GM12891 (cell line): ENCODE results near the gene ABHD1.

Experiments
- DNase-seq: peaks from one replicate; pipeline ENCODE4 v3.0.0; 2011; ENCODE audit warnings: low spot score; ENCODE audit not compliant: insufficient read length
- FAIRE-seq: peaks from 2 replicates; lab custom pipeline; 2011; peaks lifted over from hg19 to GRCh38; lab: Jason Lieb, UNC
- PAX5 ChIP-seq: IDR thresholded peaks from 2 replicates; pipeline ENCODE4 v1.6.1; 2011; ENCODE audit warnings: low read length, moderate library complexity, mild to moderate bottlenecking; ENCODE audit not compliant: insufficient read depth, severe bottlenecking
- POLR2A ChIP-seq: IDR thresholded peaks from 2 replicates; pipeline ENCODE4 v1.6.1; 2011; ENCODE audit warnings: low read depth, low read length, control low read depth
- POLR2AphosphoS5 ChIP-seq: IDR thresholded peaks from 2 replicates; pipeline ENCODE4 v1.6.1; 2011; ENCODE audit warnings: low read depth, low read length, control low read depth
- POU2F2 ChIP-seq: IDR thresholded peaks from 2 replicates; pipeline ENCODE4 v1.6.1; 2011; ENCODE audit warnings: low read depth, mild to moderate bottlenecking, control low read depth, low read length, moderate library complexity
- SPI1 ChIP-seq: IDR thresholded peaks from 2 replicates; pipeline ENCODE4 v1.6.1; 2011; ENCODE audit warnings: low read depth, low read length, control low read depth
- TAF1 ChIP-seq: IDR thresholded peaks from 2 replicates; pipeline ENCODE4 v1.6.1; 2011; ENCODE audit warnings: low read depth, low read length, control low read depth

ABHD1 gene

DNA sequence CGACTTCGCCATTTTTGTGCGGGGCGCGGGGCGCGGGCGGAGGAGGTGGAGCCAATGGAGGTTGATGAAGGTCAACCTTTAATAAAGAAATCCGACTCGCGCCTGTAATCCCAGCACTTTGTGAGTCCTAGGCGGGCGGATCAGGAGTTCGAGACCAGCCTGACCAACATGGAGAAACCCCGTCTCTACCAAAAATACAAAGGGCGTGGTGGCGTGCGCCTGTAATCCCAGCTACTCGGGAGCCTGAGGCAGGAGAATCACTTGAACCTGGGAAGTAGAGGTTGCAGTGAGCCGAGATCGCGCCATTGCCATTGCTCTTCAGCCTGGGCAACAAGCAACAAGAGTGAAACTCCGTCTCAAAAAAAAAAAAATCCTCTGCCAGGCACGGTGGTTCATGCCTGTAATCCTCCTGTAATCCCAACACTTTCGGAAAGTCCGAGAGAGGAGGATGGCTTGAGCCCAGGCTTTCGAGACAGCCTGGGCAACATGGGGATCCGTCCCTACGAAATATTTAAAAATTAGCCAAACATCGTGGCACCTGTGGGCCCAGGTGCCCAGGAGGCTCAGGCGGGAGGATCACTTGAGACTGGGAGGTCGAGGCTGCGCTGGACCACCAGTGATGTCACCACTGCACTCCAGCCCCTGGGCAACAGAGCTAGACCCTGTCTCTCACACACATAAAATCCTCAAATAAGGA, 11.3 kb downstream of the ABHD1 start:
- no peak for TF ChIP-seq SPI1
- TF ChIP-seq POLR2AphosphoS5: no peak
- TF ChIP-seq PAX5: no peak
- TF ChIP-seq TAF1: no peak
- TF ChIP-seq POLR2A: no peak
- TF ChIP-seq POU2F2: no peak
- DNase-seq (no peak), FAIRE-seq (no peak)

DNA sequence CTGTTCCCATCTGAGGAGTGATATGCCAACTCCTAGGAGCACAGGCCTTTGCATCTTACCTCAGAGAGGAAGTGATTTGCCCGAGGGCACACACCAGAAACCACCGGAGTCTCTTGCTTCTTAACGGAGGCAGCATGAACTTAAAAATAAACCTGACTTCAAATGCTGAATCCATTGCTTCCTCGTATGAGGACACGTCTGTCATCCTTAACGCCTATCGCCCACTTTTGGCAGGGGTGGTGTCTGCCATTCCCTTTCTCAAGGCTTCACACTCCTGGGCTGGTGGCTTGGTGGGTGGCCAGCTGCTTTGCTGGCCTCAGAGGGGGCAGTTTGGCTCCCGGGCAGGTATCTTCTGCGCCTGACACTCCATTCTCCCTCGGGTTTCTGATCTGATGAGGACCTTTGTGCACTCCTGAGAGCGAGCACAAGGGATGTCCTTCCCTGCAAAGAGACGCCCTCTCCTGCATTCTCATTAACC, 11.9 kb downstream of the ABHD1 start:
- FAIRE-seq: no peak
- no peak for DNase-seq
- no peak for TF ChIP-seq PAX5
- TF ChIP-seq POU2F2: no peak

DNA sequence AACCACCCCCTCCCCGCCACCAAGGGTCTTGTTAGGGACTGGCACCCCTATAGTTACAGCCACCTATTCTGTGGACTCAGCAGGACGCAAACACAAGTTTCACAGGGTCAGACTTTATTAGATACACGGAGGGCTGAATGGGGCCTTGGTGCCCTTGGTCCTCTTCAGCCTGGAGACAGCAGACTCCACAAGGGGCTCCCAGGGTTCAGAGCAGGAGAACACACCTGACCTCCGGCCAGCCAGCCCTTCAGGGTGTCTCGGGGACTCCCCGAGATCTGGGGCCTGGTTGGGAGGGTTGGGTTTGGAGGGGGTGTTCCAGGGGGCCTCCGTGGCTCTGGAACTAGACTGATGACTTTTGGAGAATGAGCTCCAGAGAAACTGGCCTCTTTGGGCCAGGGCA, 13.1 kb downstream of the ABHD1 start:
- no peak for FAIRE-seq
- TF ChIP-seq POU2F2 (no peak), SPI1 (no peak), POLR2A (no peak), POLR2AphosphoS5 (no peak), PAX5 (no peak), TAF1 (no peak)
- no peak for DNase-seq

GRCh38 chr2:27137322-27137935, 13.8 kb downstream of the ABHD1 start:
- no peak for DNase-seq
- no peak for FAIRE-seq
- TF ChIP-seq POLR2A (no peak), POLR2AphosphoS5 (no peak), POU2F2 (no peak), PAX5 (no peak), SPI1 (no peak), TAF1 (no peak)

DNA sequence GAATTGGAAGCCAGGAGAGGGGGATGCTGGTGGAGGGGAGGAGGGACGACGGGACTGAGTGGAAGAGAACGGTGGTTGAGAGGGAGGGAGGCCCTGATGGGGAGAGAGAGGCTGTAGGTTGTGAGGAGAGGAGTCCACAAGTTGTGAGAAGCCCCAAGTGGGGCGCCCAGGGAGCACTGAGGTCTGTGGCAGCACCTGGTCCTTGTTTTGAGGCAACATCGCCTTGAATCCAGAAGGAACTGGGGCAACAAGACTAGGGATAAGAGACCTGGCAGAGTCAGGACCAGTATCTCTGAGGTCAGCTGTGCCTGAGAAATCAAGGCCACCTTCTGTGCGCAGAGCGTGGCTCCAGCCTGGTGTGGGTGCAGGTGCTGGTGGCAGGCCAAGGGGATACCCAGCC, 14.5 kb downstream of the ABHD1 start:
- no peak for TF ChIP-seq TAF1
- TF ChIP-seq POLR2AphosphoS5: no peak
- TF ChIP-seq POLR2A: no peak
- no peak for TF ChIP-seq POU2F2
- TF ChIP-seq PAX5: no peak
- TF ChIP-seq SPI1: no peak
- no peak for DNase-seq
- no peak for FAIRE-seq

DNA sequence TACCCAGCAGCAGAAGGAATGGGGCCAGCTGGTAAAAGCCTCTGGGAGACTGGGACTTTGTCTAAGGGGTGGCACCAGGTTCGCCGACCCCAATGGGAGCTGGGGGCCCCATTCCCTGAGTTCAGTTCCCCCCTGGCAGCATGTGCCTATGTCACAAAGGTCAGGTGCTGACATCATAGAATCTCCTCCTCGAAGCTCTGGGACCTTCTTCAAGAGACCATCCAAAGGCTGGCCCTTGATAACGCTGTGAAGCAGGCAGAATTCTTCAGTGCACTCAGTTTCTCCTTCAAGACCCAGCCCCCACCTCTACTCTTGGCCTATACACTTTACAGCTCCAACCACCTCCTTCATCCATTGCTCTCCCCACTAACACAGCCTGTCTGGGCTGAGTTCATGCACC, 15.7 kb downstream of the ABHD1 start, which contains the start of gene PRR30:
Gene PRR30 (minus strand): TSS at position 101 of the 400 bp plus-strand sequence. CDS start 1,081 bp downstream, outside the sequence.
- DNase-seq: no peak
- FAIRE-seq: no peak
- TF ChIP-seq POLR2AphosphoS5: no peak
- no peak for TF ChIP-seq TAF1
- TF ChIP-seq PAX5: no peak
- TF ChIP-seq SPI1: no peak
- TF ChIP-seq POLR2A: no peak
- no peak for TF ChIP-seq POU2F2

DNA sequence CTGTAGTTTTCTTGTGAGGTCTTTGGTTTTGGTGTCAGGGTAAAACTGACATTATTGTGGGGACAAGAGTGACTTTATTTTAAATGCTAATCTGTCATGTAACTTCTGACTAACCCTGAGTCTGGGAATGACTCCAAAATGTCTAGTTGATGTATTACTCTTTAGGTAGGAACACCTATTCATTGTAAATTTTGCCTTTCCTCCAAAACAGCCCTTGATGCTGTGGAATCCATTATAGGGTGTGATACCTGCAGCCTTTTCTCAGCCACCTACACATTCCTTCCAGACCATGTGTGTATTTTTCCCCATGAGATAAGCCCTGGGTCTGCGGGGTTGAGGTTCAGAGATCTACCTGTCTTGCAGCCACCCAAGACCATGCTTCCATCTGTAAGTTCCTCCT, 19.7 kb downstream of the ABHD1 start:
- no peak for FAIRE-seq
- TF ChIP-seq POLR2AphosphoS5 (no peak), TAF1 (no peak), PAX5 (no peak), SPI1 (no peak), POLR2A (no peak), POU2F2 (no peak)
- no peak for DNase-seq

DNA sequence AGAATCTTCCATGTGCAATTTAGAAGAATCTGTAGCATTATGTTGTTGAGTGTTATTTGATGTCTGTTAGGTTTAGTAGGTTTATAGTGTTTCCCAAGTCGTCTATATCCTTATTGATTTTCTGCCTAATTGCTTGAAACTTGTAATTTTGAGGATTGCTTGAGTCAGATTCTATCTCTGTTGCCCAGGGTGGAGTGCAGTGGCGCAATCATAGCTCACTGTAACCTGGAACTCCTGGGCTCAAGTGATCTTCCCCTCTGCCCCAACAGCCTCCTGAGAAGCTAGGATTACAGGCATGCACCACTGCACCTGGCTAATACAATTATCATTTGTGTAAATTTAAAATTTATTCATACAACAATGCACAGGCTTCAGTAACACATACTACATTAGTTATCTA, 22.1 kb downstream of the ABHD1 start:
- DNase-seq (no peak), FAIRE-seq (no peak)

DNA sequence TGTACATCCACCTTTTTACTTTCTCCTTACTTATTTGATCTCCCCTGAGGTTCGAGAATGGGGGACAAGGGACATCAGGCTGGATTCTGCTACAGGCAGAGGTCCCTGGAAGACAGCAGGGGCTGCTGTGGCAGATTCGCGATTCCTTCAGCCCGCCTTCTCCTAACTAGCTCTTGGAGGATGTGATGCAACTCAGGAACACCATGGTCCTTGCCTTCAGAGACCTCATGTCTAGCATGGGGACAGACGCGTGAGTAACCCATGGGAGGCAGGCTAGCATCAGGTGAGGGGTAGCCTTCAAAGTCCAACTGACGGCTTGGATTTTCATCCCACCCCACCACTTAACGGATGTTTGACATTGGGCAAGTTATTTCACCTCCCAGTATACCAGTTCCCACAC, 24.3 kb downstream of the ABHD1 start:
- no peak for DNase-seq
- FAIRE-seq: no peak
- no peak for TF ChIP-seq SPI1
- TF ChIP-seq POU2F2: no peak
- no peak for TF ChIP-seq PAX5
- no peak for TF ChIP-seq TAF1
- no peak for TF ChIP-seq POLR2AphosphoS5
- TF ChIP-seq POLR2A: no peak

More for the DNA sequence above, 22.1 kb downstream of the ABHD1 start:
- TF ChIP-seq SPI1 (no peak), POLR2A (no peak), TAF1 (no peak), POLR2AphosphoS5 (no peak), POU2F2 (no peak), PAX5 (no peak)

GRCh38 chr2:27148801-27149439, 25.3 kb downstream of the ABHD1 start, which contains the start of gene TCF23:
TCF23 (plus strand) TSS chr2:27149004; CDS start chr2:27149134, 130 bp downstream.
- TF ChIP-seq POLR2AphosphoS5 (no peak), PAX5 (no peak), POLR2A (no peak), SPI1 (no peak), TAF1 (no peak), POU2F2 (no peak)
- no peak for DNase-seq
- no peak for FAIRE-seq
